K562 (cell line): ENCODE data around the gene BAIAP3. TPM values are rescaled to one million over a fixed set of nuclear protein-coding genes. Genes with fewer than 3 reads are reported as not detected.
A peak's percentile ranks its signal among the peaks of the same experiment; 100 is the strongest.

Experiments used
- ATAC-seq: fragments of 200-7000 bp; cut with Tn5 transposase; 3 replicates; pipeline ENCODE4 v1.9.1; 2020; ENCODE audit warnings: moderate library complexity
- BruUV-seq: library from RNA; stranded (reverse); fragments of 400-500 nt; replicated peaks from 2 replicates; lab custom pipeline; 2021; lab: Mats Ljungman, UMichigan
- CTCF ChIA-PET: fragments of 300-600 bp; formaldehyde crosslinking; extraction: SDS; loops from one replicate; lab custom pipeline; 2021; ENCODE audit warnings: low intra/inter-chr PET ratio; lab: Yijun Ruan, JAX
- POLR2A ChIA-PET: fragments of 300-600, 350-650 bp; sonication (Branson Sonifier 250); formaldehyde crosslinking; extraction: SDS; loops from one replicate; lab custom pipeline; 2021; ENCODE audit warnings: antibody characterized with exemption, inconsistent platforms; lab: Yijun Ruan, JAX
- DNase-seq, 4 experiments: peaks; one replicate each; pipeline versions ENCODE4 v3.0.0 to v3.0.0-alpha.2; 2011 to 2018; ENCODE audit warnings: low spot score in 3 of 4, mixed read lengths in 3 of 4; ENCODE audit errors: extremely low read depth in 1 of 4
- FAIRE-seq: peaks from 2 replicates; lab custom pipeline; 2011; peaks lifted over from hg19 to GRCh38; lab: Jason Lieb, UNC
- H2AFZ ChIP-seq: 2 replicates; pipeline ENCODE4 v1.6.0; 2011; ENCODE audit warnings: low read depth, low read length, control low read depth, inconsistent platforms
- H3K27ac ChIP-seq: fragments of 200-600 bp; 3 replicates; pipeline ENCODE4 v1.8.0; 2011; ENCODE audit warnings: low read depth, mild to moderate bottlenecking, control low read depth, inconsistent platforms, low read length, moderate library complexity, mixed read lengths; ENCODE audit errors: extremely low read depth
- H3K27me3 ChIP-seq, 2 experiments: fragments of 300-600 bp in 1 of 2; 2 replicates in 1 of 2; 3 replicates in 1 of 2; pipeline versions ENCODE4 v1.6.0 to v1.8.0; 2011; ENCODE audit warnings: inconsistent platforms in 2 of 2, low read length in 2 of 2, mild to moderate bottlenecking in 1 of 2, mixed read lengths in 1 of 2, moderate library complexity in 1 of 2; ENCODE audit not compliant: control insufficient read depth in 2 of 2, insufficient read depth in 2 of 2
- H3K36me3 ChIP-seq: fragments of 300-600 bp; 3 replicates; pipeline ENCODE4 v1.8.0; 2011; ENCODE audit warnings: mild to moderate bottlenecking, low read length, inconsistent platforms; ENCODE audit not compliant: control insufficient read depth, insufficient read depth
- H3K4me1 ChIP-seq, 2 experiments: fragments of 200-600 bp in 1 of 2; replicated peaks in 1 of 2; 2 replicates in 1 of 2; 3 replicates in 1 of 2; pipeline versions ENCODE4 v1.5.1 to v1.8.0; 2011; ENCODE audit warnings: inconsistent platforms in 2 of 2, low read length in 2 of 2, mild to moderate bottlenecking in 1 of 2, mixed read lengths in 1 of 2, moderate library complexity in 1 of 2; ENCODE audit not compliant: control insufficient read depth in 2 of 2, insufficient read depth in 2 of 2
- H3K4me2 ChIP-seq: 2 replicates; pipeline ENCODE4 v1.6.1; 2011; ENCODE audit warnings: low read length, control low read depth, inconsistent platforms, mixed read lengths; ENCODE audit not compliant: insufficient read depth
- H3K4me3 ChIP-seq: fragments of 200-600 bp; sonication (generic), shearing (Covaris generic); 2 replicates; pipeline ENCODE4 v1.5.1; 2016; ENCODE audit warnings: control low read depth, inconsistent platforms
- H3K79me2 ChIP-seq: fragments of 200-600 bp; 3 replicates; pipeline ENCODE4 v1.8.0; 2011; ENCODE audit warnings: low read length, inconsistent platforms; ENCODE audit not compliant: control insufficient read depth, insufficient read depth
- H3K9ac ChIP-seq, 2 experiments: 2 replicates each; pipeline versions ENCODE4 v1.6.0 to v1.6.1; 2011; ENCODE audit warnings: low read depth in 2 of 2, low read length in 2 of 2, control low read depth in 1 of 2, inconsistent platforms in 1 of 2, mild to moderate bottlenecking in 1 of 2, mixed read lengths in 1 of 2; ENCODE audit not compliant: insufficient read depth in 1 of 2
- H3K9me1 ChIP-seq: one replicate; pipeline ENCODE4 v1.6.0; 2011; ENCODE audit warnings: inconsistent platforms, mild to moderate bottlenecking, low read length, moderate library complexity; ENCODE audit not compliant: control insufficient read depth, insufficient read depth
- H3K9me3 ChIP-seq: replicated peaks from 2 replicates; pipeline ENCODE4 v1.5.1; 2011; ENCODE audit warnings: low read depth, low read length, inconsistent platforms; ENCODE audit not compliant: control insufficient read depth, insufficient read depth
- H4K20me1 ChIP-seq: replicated peaks from 2 replicates; pipeline ENCODE4 v1.6.1; 2011; ENCODE audit warnings: low read length, inconsistent platforms, mixed read lengths; ENCODE audit not compliant: control insufficient read depth, insufficient read depth
- BMI1 ChIP-seq: fragments of 150-350 bp; IDR thresholded peaks from 2 replicates; pipeline ENCODE4 v1.6.1; 2014; ENCODE audit warnings: low read length
- CHD4 ChIP-seq: fragments of 200-600 bp; sonication (generic); IDR thresholded peaks from 3 replicates; pipeline ENCODE4 v1.6.1; 2012; ENCODE audit warnings: low read depth, mild to moderate bottlenecking, mixed read lengths, low read length, inconsistent platforms; ENCODE audit not compliant: insufficient read depth, insufficient replicate concordance, poor library complexity, severe bottlenecking
- KDM1A ChIP-seq, 2 experiments: fragments of 450-650 bp; IDR thresholded peaks; 2 replicates each; pipeline ENCODE4 v1.6.1; 2016; ENCODE audit warnings: mild to moderate bottlenecking in 2 of 2
- POLR2G ChIP-seq: fragments of 200-400 bp; formaldehyde crosslinking; IDR thresholded peaks from 2 replicates; pipeline ENCODE4 v1.6.1; 2017; ENCODE audit warnings: low read depth, mild to moderate bottlenecking, antibody characterized with exemption, low read length, moderate library complexity
- SETDB1 ChIP-seq: IDR thresholded peaks from one replicate; pipeline ENCODE4 v1.6.1; 2012; ENCODE audit warnings: low read length, control low read depth, inconsistent platforms
- ZKSCAN8 ChIP-seq: fragments of 200-800 bp; sonication (Bioruptor generic); IDR thresholded peaks from 2 replicates; pipeline ENCODE4 v1.6.1; 2016; ENCODE audit warnings: missing genetic modification characterization, missing compliant biosample characterization
- whole genome bisulfite sequencing: fragments of 100-300 bp; shearing (Covaris generic); methylation state at CpG from one replicate; pipeline ENCODE4 v1.1.6; 2016; ENCODE audit warnings: low coverage, mixed read lengths; ENCODE audit not compliant: insufficient coverage; ENCODE audit errors: missing lambda C conversion rate; 5-methylcytosine and 5-hydroxymethylcytosine counted together
- in situ Hi-C: fragments of 300-500 bp; cut with MboI; formaldehyde crosslinking; loops from 4 replicates; pipeline ENCODE4 v1.15.0; 2018; ENCODE audit warnings: inconsistent platforms, mixed read lengths
- intact Hi-C: fragments of 100-400 bp; cut with micrococcal nuclease; formaldehyde crosslinking; loops from 2 replicates; pipeline ENCODE4 v1.14.2; 2022
- polyA plus RNA-seq, 8 experiments: library from polyadenylated mRNA; depleted of rRNA in 4 of 8; stranded (reverse) in 5 of 8; unstranded in 3 of 8; fragments of >200 nt; fragmentation: Nextera tagmentation in 2 of 8; fragmentation: Illumina TruSeq in 1 of 8; extraction: Ambion mirVana in 2 of 8; extraction: Trizol in 1 of 8; gene quantifications; 2 replicates each; pipeline versions ENCODE4 v1.2.1 to v1.2.3, GENCODE V29; 2011 to 2014; ENCODE audit warnings: inconsistent platforms in 1 of 8, missing spikeins in 1 of 8
- total RNA-seq, 7 experiments: library from RNA; depleted of rRNA in 6 of 7; stranded (reverse); fragments of >200 nt in 6 of 7; fragmentation: Illumina TruSeq in 2 of 7; extraction: Trizol in 2 of 7; gene quantifications; 2 replicates each; pipeline versions ENCODE4 v1.2.1 to v1.2.3, GENCODE V29; 2011 to 2021; ENCODE audit warnings: low replicate concordance in 1 of 7
- TF ChIP-seq, protein P1 (sequence below): sonication (generic); formaldehyde crosslinking; IDR thresholded peaks from 2 replicates; pipeline ENCODE4 v1.8.1; 2023; ENCODE audit warnings: mild to moderate bottlenecking, missing genetic modification reagents

Gene BAIAP3
- total and polyA plus RNA-seq, 9 of the 15 experiments (the other 6 are each of a cell fraction or from before 2014, with no cell fraction given), result 0.03 to 4.5 (median 0.57) TPM; not detected in 1

DNA sequence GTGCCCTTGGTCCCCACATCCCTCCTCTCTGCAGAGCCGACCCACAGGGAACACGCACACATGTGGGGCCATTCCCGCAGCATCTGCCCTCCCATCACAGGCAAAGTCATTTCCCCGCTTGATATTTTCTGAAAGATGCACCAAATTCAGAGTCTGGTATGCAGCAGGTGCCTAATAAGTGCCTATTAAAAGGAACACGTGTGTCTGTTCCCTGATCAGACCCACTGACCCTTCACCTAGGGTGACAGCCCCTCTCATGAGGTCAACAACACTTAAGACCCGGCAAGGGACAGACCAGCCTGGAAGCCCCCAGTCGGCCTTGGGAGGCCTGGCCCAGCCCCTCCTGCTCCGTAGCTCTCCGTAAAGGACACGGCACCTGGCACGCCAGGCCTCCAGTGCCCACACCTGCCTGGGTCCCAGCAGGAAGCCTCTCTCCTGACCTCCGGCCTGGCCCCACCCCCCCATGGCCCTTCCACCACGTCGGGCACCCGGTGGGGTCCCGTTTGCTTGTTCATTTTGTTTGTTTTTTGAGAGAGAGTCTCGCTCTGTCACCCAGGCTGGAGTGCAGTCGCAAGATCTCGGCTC, 61.0 kb downstream of the BAIAP3 start:
- ChIA-PET POLR2A (interaction anchor here (0.7 to 1.2 kb wide), 3 partner anchors 14 to 95 kb away, joined by 3 to 6 read pairs (median 3); no protein-coding TSS in a partner anchor), CTCF (no interaction called here)
- in situ Hi-C loops (no loop called here), intact Hi-C loops (no loop called here)
- Histone ChIP-seq H3K9ac (no peak overlapping the region), H2AFZ (no peak overlapping the region), H3K9me3 (no peaks in the 10 kb centered on the region), H3K9me1 (no peaks in the 10 kb centered on the region), H3K36me3 (no peaks in the 10 kb centered on the region), H3K27me3 (no peaks in the 10 kb centered on the region), H3K4me3 (no peak overlapping the region), H3K4me2 (no peak overlapping the region), H3K4me1 (peaks cover 0 to 39% of the 10 kb centered on the region in 2 experiments; a peak in 2 of 5 replicates), H3K79me2 (no peaks in the 10 kb centered on the region), H4K20me1 (no peaks in the 10 kb centered on the region), H3K27ac (no peak overlapping the region)
- TF ChIP-seq CHD4 (no peak), BMI1 (no peak), ZKSCAN8 (peak; percentile 93)
- 64% methylated on average over 15 of the region's 19 CpGs for WGBS
- no peak for ATAC-seq
- FAIRE-seq, result no peak
- no TSS peak for BruUV-seq
- no peak for DNase-seq

- FAIRE-seq, result no peak
- Histone ChIP-seq H3K4me2 (no peak overlapping the region), H3K36me3 (no peaks in the 10 kb centered on the region), H3K4me1 (peaks cover 0 to 36% of the 10 kb centered on the region in 2 experiments; a peak in 2 of 5 replicates), H3K9me1 (no peaks in the 10 kb centered on the region), H3K9me3 (no peaks in the 10 kb centered on the region), H3K9ac (no peak overlapping the region; a peak in 1 of 4 replicates), H3K27ac (no peak overlapping the region), H3K4me3 (no peak overlapping the region), H3K79me2 (no peaks in the 10 kb centered on the region), H4K20me1 (no peaks in the 10 kb centered on the region), H3K27me3 (no peaks in the 10 kb centered on the region), H2AFZ (no peak overlapping the region)
- intact Hi-C loops (no loop called here), in situ Hi-C loops (no loop called here)
- ChIA-PET CTCF (no interaction called here), POLR2A (interaction anchor here (0.8 to 1.7 kb wide), 4 partner anchors 10 to 17 kb away, joined by 3 to 5 read pairs (median 3); no protein-coding TSS in a partner anchor)
- peak; percentile 23; the same call in 2 of the 3 replicates for ATAC-seq
- no TSS peak for BruUV-seq
- DNase-seq, result peak in 1 of 4 experiments; percentile 25
- TF ChIP-seq SETDB1 (no peak), POLR2G (peak; percentile 41; the same call in 1 of the 2 replicates), KDM1A (IDR thresholded peaks at IDR 0.05) (no peak)
- TF ChIP-seq, protein P1, sequence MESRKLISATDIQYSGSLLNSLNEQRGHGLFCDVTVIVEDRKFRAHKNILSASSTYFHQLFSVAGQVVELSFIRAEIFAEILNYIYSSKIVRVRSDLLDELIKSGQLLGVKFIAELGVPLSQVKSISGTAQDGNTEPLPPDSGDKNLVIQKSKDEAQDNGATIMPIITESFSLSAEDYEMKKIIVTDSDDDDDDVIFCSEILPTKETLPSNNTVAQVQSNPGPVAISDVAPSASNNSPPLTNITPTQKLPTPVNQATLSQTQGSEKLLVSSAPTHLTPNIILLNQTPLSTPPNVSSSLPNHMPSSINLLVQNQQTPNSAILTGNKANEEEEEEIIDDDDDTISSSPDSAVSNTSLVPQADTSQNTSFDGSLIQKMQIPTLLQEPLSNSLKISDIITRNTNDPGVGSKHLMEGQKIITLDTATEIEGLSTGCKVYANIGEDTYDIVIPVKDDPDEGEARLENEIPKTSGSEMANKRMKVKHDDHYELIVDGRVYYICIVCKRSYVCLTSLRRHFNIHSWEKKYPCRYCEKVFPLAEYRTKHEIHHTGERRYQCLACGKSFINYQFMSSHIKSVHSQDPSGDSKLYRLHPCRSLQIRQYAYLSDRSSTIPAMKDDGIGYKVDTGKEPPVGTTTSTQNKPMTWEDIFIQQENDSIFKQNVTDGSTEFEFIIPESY, result peak; percentile 64; the same call in 1 of the 2 replicates
- 50% methylated on average over 20 of the region's 22 CpGs for WGBS
These were observed 62.1 kb downstream of the BAIAP3 start for GRCh38 chr16:1395444-1396031.
